Chondrocyte (in vitro differentiated cells): ENCODE measurements around the gene THRAP3. TPM values are rescaled to one million over a fixed set of nuclear protein-coding genes. Genes with fewer than 3 reads are reported as not detected.
"Not testable (repeated sequence)": the region's sequence is repeated elsewhere in the genome, so short reads cannot be mapped to it uniquely, and the experiment has no call there.

Experiments used
- DNase-seq: peaks from one replicate; pipeline ENCODE4 v3.0.0; 2021; ENCODE audit warnings: mixed read lengths, low spot score
- H3K27ac Mint-ChIP-seq: one replicate; pipeline ENCODE4 v1.8.0; 2021; ENCODE audit warnings: mild to moderate bottlenecking, moderate library complexity, mixed read lengths; ENCODE audit not compliant: unreplicated experiment
- H3K27me3 Mint-ChIP-seq: 2 replicates; pipeline ENCODE4 v1.8.0; 2021; ENCODE audit warnings: low read depth, mixed read lengths
- H3K36me3 Mint-ChIP-seq: 2 replicates; pipeline ENCODE4 v1.8.0; 2021; ENCODE audit warnings: low read depth, mixed read lengths
- H3K4me1 Mint-ChIP-seq: 2 replicates; pipeline ENCODE4 v1.8.0; 2021; ENCODE audit warnings: low read depth, mild to moderate bottlenecking, mixed read lengths
- H3K4me3 Mint-ChIP-seq: one replicate; pipeline ENCODE4 v1.8.0; 2021; ENCODE audit warnings: mild to moderate bottlenecking, moderate library complexity, mixed read lengths; ENCODE audit not compliant: unreplicated experiment
- H3K9me3 Mint-ChIP-seq: 2 replicates; pipeline ENCODE4 v1.8.0; 2021; ENCODE audit warnings: low read depth, mixed read lengths
- total RNA-seq: library from RNA; stranded (reverse); gene quantifications from 3 replicates; pipeline ENCODE4 v1.2.1, GENCODE V29; 2021
- TF ChIP-seq, protein P1 (sequence below): fragments of 200-600 bp; sonication (generic); IDR thresholded peaks from 2 replicates; pipeline ENCODE4 v1.5.0; 2021; ENCODE audit warnings: antibody characterized with exemption, mild to moderate bottlenecking, moderate library complexity

THRAP3 gene
- total RNA-seq, 1 donor from 2014 or later = 106 TPM

GRCh38 chr1:36248250-36248894, 24.1 kb downstream of the THRAP3 start:
- H3K36me3 Mint-ChIP-seq = peaks cover 1% of the 10 kb centered on the region
- TF ChIP-seq, protein P1, sequence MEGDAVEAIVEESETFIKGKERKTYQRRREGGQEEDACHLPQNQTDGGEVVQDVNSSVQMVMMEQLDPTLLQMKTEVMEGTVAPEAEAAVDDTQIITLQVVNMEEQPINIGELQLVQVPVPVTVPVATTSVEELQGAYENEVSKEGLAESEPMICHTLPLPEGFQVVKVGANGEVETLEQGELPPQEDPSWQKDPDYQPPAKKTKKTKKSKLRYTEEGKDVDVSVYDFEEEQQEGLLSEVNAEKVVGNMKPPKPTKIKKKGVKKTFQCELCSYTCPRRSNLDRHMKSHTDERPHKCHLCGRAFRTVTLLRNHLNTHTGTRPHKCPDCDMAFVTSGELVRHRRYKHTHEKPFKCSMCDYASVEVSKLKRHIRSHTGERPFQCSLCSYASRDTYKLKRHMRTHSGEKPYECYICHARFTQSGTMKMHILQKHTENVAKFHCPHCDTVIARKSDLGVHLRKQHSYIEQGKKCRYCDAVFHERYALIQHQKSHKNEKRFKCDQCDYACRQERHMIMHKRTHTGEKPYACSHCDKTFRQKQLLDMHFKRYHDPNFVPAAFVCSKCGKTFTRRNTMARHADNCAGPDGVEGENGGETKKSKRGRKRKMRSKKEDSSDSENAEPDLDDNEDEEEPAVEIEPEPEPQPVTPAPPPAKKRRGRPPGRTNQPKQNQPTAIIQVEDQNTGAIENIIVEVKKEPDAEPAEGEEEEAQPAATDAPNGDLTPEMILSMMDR = no peak
- H3K27me3 Mint-ChIP-seq = no peaks in the 10 kb centered on the region
- peaks cover 57% of the 10 kb centered on the region for H3K4me1 Mint-ChIP-seq
- peak overlapping the region; percentile 96 for H3K27ac Mint-ChIP-seq
- no peak overlapping the region for H3K4me3 Mint-ChIP-seq
- no peak for DNase-seq
- H3K9me3 Mint-ChIP-seq = no peaks in the 10 kb centered on the region

- peaks cover 58% of the 10 kb centered on the region for H3K4me1 Mint-ChIP-seq
- TF ChIP-seq, protein P1 = no peak
- H3K36me3 Mint-ChIP-seq = peaks cover 1% of the 10 kb centered on the region
- H3K27ac Mint-ChIP-seq = peak overlapping the region; percentile 25
- H3K4me3 Mint-ChIP-seq = no peak overlapping the region
- no peaks in the 10 kb centered on the region for H3K27me3 Mint-ChIP-seq
- no peaks in the 10 kb centered on the region for H3K9me3 Mint-ChIP-seq
- DNase-seq = no peak
Observed at GRCh38 chr1:36251794-36252481, 27.7 kb downstream of the THRAP3 start.

DNA sequence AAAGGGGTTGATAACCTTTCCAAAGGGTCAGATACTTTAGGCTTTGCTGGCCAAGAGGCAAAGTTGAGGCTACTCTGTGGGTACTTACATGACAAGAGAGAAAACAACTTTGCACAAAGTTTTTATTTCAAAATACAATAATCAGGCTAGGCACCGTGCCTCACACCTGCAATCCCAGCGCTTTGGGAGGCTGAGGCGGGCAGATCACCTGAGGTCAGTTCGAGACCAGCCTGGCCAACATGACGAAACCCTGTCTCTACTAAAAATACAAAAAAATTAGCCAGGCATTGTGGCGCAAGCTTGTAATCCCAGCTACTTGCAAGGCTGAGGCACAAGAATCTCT, 28.2 kb downstream of the THRAP3 start:
- H3K27ac Mint-ChIP-seq = peak overlapping the region; percentile 17
- peaks cover 63% of the 10 kb centered on the region for H3K4me1 Mint-ChIP-seq
- not testable (repeated sequence) for DNase-seq, H3K27me3 Mint-ChIP-seq, H3K4me3 Mint-ChIP-seq, H3K36me3 Mint-ChIP-seq, H3K9me3 Mint-ChIP-seq

DNA sequence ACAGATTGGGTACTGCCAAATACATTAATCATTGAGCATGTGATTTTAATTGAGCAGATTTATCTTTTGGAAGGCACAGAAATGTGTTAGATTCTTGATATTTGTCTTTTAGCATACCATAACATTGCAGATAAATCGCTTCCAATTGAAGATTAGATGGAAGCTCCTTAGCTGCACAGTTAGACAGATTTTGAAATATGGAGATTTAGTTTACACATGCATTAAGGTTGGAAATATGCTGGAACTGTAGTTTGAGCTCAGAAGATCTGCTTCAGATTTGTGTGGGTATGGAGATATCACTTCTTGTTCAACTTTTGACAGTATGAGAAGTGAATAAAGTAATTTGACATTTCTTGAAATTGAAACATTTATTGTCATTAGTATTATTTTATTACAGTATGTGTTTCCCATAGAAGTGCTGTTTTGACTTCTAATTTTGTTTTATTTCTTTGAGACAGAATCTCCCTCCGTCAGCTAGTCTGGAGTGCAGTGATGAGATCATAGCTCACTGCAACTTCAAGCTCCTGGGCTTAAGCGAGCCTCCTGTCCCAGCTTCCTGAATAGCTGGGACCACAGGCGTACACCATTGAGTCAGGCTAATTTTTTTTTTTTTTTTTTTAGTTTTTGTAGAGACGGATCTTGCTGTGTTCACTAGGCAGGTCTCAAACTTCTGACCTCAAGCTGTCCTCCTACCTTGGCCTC, 29.1 kb downstream of the THRAP3 start:
- Mint-ChIP-seq H3K27ac (peak overlapping the region; percentile 78), H3K9me3 (no peaks in the 10 kb centered on the region), H3K36me3 (no peaks in the 10 kb centered on the region), H3K4me3 (no peak overlapping the region), H3K4me1 (peaks cover 69% of the 10 kb centered on the region), H3K27me3 (no peaks in the 10 kb centered on the region)
- TF ChIP-seq, protein P1 = no peak
- DNase-seq = no peak

GRCh38 chr1:36256558-36257374, 32.5 kb downstream of the THRAP3 start:
- no peak for DNase-seq
- Mint-ChIP-seq H3K4me3 (no peak overlapping the region), H3K4me1 (peaks cover 59% of the 10 kb centered on the region), H3K27me3 (no peaks in the 10 kb centered on the region), H3K9me3 (no peaks in the 10 kb centered on the region), H3K27ac (peak overlapping the region; percentile 18), H3K36me3 (peaks cover 8% of the 10 kb centered on the region)
- TF ChIP-seq, protein P1 = no peak
